Stimulated activated CD4-positive, alpha-beta T cell treated with anti-CD3 and anti-CD28 coated beads, Interleukin-12 subunit alpha, Interleukin-12 subunit beta, amount 100 ng/mL, for 24 hours (primary cell): ENCODE measurements around the gene NKX6-2.
"Not testable (repeated sequence)": the region's sequence is repeated elsewhere in the genome, so short reads cannot be mapped to it uniquely, and the experiment has no call there.

Source experiments
- DNase-seq, 2 experiments: peaks; one replicate each; pipeline ENCODE4 v3.0.0-alpha.2; 2020; ENCODE audit warnings: low read depth in 2 of 2

The NKX6-2 gene

GRCh38 chr10:132780356-132780755, 5.6 kb downstream of the NKX6-2 start:
- no peak for DNase-seq

GRCh38 chr10:132779549-132780294, 6.2 kb downstream of the NKX6-2 start:
- no peak for DNase-seq

- no peak for DNase-seq
Observed at GRCh38 chr10:132777441-132777840, 8.5 kb downstream of the NKX6-2 start.

- no peak for DNase-seq
Observed at GRCh38 chr10:132776821-132777220, 9.1 kb downstream of the NKX6-2 start.

GRCh38 chr10:132776186-132776585, 9.8 kb downstream of the NKX6-2 start:
- DNase-seq, result no peak

GRCh38 chr10:132774902-132775863, 10.8 kb downstream of the NKX6-2 start:
- no peak for DNase-seq

- DNase-seq, result no peak
Observed at GRCh38 chr10:132774181-132774901, 11.6 kb downstream of the NKX6-2 start.

- not testable (repeated sequence) for DNase-seq
Observed at GRCh38 chr10:132772816-132773215, 13.1 kb downstream of the NKX6-2 start.

GRCh38 chr10:132770061-132771021, 15.6 kb downstream of the NKX6-2 start:
- no peak for DNase-seq

- no peak for DNase-seq
Observed at GRCh38 chr10:132768346-132769248, 17.4 kb downstream of the NKX6-2 start.

- no peak for DNase-seq
Observed at GRCh38 chr10:132766291-132766690, 19.7 kb downstream of the NKX6-2 start.

GRCh38 chr10:132765435-132765834, 20.5 kb downstream of the NKX6-2 start:
- DNase-seq, result no peak

GRCh38 chr10:132764108-132764507, 21.8 kb downstream of the NKX6-2 start:
- DNase-seq, result no peak

GRCh38 chr10:132763545-132763944, 22.4 kb downstream of the NKX6-2 start:
- DNase-seq, result no peak

- no peak for DNase-seq
Observed at GRCh38 chr10:132762267-132762666, 23.7 kb downstream of the NKX6-2 start.

GRCh38 chr10:132761395-132762060, 24.4 kb downstream of the NKX6-2 start:
- DNase-seq, result no peak

GRCh38 chr10:132758865-132759264, 27.1 kb downstream of the NKX6-2 start:
- DNase-seq, result no peak

GRCh38 chr10:132757171-132757570, 28.8 kb downstream of the NKX6-2 start:
- no peak for DNase-seq

GRCh38 chr10:132756591-132756990, 29.4 kb downstream of the NKX6-2 start:
- no peak for DNase-seq
